ENCODE data around the gene SCRT2.

DNA sequence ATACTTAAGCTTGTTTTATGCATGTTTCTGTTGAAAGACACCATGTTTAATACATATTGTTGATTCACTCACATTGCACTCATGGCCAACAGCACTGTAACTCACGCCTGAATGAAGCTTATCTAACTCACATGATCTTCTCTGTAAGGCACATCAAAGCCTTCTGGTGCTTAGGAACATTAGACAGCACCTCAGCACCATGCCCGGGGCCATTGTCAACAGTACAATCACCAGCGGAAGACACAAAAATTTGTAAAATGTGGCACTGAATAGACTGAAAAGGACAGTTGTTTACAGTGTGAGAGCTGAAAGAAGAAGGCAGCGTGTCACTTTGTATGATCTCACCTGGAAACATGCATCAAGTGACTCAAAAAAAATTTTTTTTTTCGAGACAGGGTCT is 56.6 kb downstream of the SCRT2 start:
- TF ChIP-seq, protein P1, sequence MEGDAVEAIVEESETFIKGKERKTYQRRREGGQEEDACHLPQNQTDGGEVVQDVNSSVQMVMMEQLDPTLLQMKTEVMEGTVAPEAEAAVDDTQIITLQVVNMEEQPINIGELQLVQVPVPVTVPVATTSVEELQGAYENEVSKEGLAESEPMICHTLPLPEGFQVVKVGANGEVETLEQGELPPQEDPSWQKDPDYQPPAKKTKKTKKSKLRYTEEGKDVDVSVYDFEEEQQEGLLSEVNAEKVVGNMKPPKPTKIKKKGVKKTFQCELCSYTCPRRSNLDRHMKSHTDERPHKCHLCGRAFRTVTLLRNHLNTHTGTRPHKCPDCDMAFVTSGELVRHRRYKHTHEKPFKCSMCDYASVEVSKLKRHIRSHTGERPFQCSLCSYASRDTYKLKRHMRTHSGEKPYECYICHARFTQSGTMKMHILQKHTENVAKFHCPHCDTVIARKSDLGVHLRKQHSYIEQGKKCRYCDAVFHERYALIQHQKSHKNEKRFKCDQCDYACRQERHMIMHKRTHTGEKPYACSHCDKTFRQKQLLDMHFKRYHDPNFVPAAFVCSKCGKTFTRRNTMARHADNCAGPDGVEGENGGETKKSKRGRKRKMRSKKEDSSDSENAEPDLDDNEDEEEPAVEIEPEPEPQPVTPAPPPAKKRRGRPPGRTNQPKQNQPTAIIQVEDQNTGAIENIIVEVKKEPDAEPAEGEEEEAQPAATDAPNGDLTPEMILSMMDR (IDR thresholded peaks at IDR 0.05), result no peak
- no peak for TF ChIP-seq POLR2A (IDR thresholded peaks at IDR 0.05)
- TF ChIP-seq EP300 (IDR thresholded peaks at IDR 0.05), result no peak
